Esophagus squamous epithelium (tissue), 4 donors: Measurements from ENCODE around the gene STAT6.

ENCODE experiments used
- CTCF ChIP-seq, 6 experiments: fragments of 450-650 bp in 4 of 6; fragments of 200-600 bp in 2 of 6; sonication (generic) in 2 of 6; IDR thresholded peaks; one replicate each; pipeline ENCODE4 v1.5.1; 2016 to 2019; ENCODE audit warnings: antibody characterized with exemption in 6 of 6, mild to moderate bottlenecking in 4 of 6, moderate library complexity in 4 of 6
- POLR2A ChIP-seq, 4 donors: fragments of 450-650 bp; IDR thresholded peaks; one replicate each; pipeline ENCODE4 v1.6.1; 2017; ENCODE audit warnings: antibody characterized with exemption in 4 of 4, mild to moderate bottlenecking in 4 of 4, moderate library complexity in 3 of 4

GRCh38 chr12:57094208-57095160 lies 16.7 kb downstream of the STAT6 start:
- no peak for TF ChIP-seq POLR2A (IDR thresholded peaks at IDR 0.05)
- TF ChIP-seq CTCF (IDR thresholded peaks at IDR 0.05) = no peak
